Measurements from ENCODE around the gene CDK14.

CDK14 gene

GRCh38 chr7:90760892-90761291 is 164.8 kb downstream of the CDK14 start:
- no peaks in the 10 kb centered on the region for H3K79me2 ChIP-seq (ENCODE audit: low read length)
- no peak overlapping the region for H3K9ac ChIP-seq (ENCODE audit: low read length)
- H3K27me3 ChIP-seq (ENCODE audit: low read depth, low read length) = no peaks in the 10 kb centered on the region
- no peak overlapping the region for H2AFZ ChIP-seq (ENCODE audit: low read depth, low read length)
- no peak overlapping the region for H3K4me2 ChIP-seq (ENCODE audit: low read length)
- TF ChIP-seq EZH2phosphoT487 (IDR thresholded peaks at IDR 0.05; ENCODE audit: low read depth) = no peak
- no peak for TF ChIP-seq CTCF (IDR thresholded peaks at IDR 0.05; ENCODE audit: low read depth, low read length)
- H3K4me3 ChIP-seq (ENCODE audit: low read length) = no peak overlapping the region
- H3K9me3 ChIP-seq (ENCODE audit: insufficient read depth, low read length) = no peaks in the 10 kb centered on the region
- H3K36me3 ChIP-seq (replicated peaks; ENCODE audit: low read depth, low read length) = no peaks in the 10 kb centered on the region
- peaks cover 25% of the 10 kb centered on the region for H3K4me1 ChIP-seq (ENCODE audit: low read length)
- no peaks in the 10 kb centered on the region for H4K20me1 ChIP-seq (ENCODE audit: insufficient read depth, low read length)
- H3K27ac ChIP-seq (ENCODE audit: low read length) = no peak overlapping the region

GRCh38 chr7:90761584-90761983 is 165.5 kb downstream of the CDK14 start:
- no peak overlapping the region for H3K4me3 ChIP-seq (ENCODE audit: low read length)
- TF ChIP-seq EZH2phosphoT487 (IDR thresholded peaks at IDR 0.05; ENCODE audit: low read depth) (no peak), CTCF (IDR thresholded peaks at IDR 0.05; ENCODE audit: low read depth, low read length) (no peak)
- H3K36me3 ChIP-seq (replicated peaks; ENCODE audit: low read depth, low read length) = no peaks in the 10 kb centered on the region
- no peaks in the 10 kb centered on the region for H4K20me1 ChIP-seq (ENCODE audit: insufficient read depth, low read length)
- no peak overlapping the region for H3K4me2 ChIP-seq (ENCODE audit: low read length)
- no peaks in the 10 kb centered on the region for H3K9me3 ChIP-seq (ENCODE audit: insufficient read depth, low read length)
- H3K4me1 ChIP-seq (ENCODE audit: low read length) = peaks cover 25% of the 10 kb centered on the region
- H2AFZ ChIP-seq (ENCODE audit: low read depth, low read length) = no peak overlapping the region
- no peaks in the 10 kb centered on the region for H3K27me3 ChIP-seq (ENCODE audit: low read depth, low read length)
- no peak overlapping the region for H3K27ac ChIP-seq (ENCODE audit: low read length)
- H3K9ac ChIP-seq (ENCODE audit: low read length) = no peak overlapping the region
- no peaks in the 10 kb centered on the region for H3K79me2 ChIP-seq (ENCODE audit: low read length)

DNA sequence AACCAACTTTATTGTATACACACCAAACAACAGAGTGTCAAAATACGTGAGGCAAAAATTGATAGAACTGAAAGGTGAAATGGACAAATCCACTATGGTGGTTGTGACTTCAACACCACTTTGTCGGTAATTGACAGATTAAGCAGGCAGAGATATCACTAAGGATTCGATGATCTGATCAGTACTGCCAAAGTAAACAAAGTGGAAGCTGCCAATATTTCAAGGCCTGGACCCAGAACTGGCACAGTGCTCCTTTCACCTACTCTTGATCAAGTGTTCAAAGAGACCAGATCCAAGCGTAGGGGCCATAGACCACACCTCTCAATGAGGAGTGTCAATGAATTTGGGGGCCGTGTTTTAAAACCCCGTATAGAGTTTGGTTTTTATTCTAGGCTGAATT is 167.0 kb downstream of the CDK14 start:
- no peaks in the 10 kb centered on the region for H3K79me2 ChIP-seq (ENCODE audit: low read length)
- H3K27ac ChIP-seq (ENCODE audit: low read length) = no peak overlapping the region
- H2AFZ ChIP-seq (ENCODE audit: low read depth, low read length) = no peak overlapping the region
- no peaks in the 10 kb centered on the region for H3K27me3 ChIP-seq (ENCODE audit: low read depth, low read length)
- H3K9ac ChIP-seq (ENCODE audit: low read length) = no peak overlapping the region
- H4K20me1 ChIP-seq (ENCODE audit: insufficient read depth, low read length) = no peaks in the 10 kb centered on the region
- no peak for TF ChIP-seq CTCF (IDR thresholded peaks at IDR 0.05; ENCODE audit: low read depth, low read length)
- no peak for TF ChIP-seq EZH2phosphoT487 (IDR thresholded peaks at IDR 0.05; ENCODE audit: low read depth)
- H3K4me1 ChIP-seq (ENCODE audit: low read length) = peaks cover 17% of the 10 kb centered on the region
- no peak overlapping the region for H3K4me2 ChIP-seq (ENCODE audit: low read length)
- H3K4me3 ChIP-seq (ENCODE audit: low read length) = no peak overlapping the region
- no peaks in the 10 kb centered on the region for H3K9me3 ChIP-seq (ENCODE audit: insufficient read depth, low read length)
- no peaks in the 10 kb centered on the region for H3K36me3 ChIP-seq (replicated peaks; ENCODE audit: low read depth, low read length)

DNA sequence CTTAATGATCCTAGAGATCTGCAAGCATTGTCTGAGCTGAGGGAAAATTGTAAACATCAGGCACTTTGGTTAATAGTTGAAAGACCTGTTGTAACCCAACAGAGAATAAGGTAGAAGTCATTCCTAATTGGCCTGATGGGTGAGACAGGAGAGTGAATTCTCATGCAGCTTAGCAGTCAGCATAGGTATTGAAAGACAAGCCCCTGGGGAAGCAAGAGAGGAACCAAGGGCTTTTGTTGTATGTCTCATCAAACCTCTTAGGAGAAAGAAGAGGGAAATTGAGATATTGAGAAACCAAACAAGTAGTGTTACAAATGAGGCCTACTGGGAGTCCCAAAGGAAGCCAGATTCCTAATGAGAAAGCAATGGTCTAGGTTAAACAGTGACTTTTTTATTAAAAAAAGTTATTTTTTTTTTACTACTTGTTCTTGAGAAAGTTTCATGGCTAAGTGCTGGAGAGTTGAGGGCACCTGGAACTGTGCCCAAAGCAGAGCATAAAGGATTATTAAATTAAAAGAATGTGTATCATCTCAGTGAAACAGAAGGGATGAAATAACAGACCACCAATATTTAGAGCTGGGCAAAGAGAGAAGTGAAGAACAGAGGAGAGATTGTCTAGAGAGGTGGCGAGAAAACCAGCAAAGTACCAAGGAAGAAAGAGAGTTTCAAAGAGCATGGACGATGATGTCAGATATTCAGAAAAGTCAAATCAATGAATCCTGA is 168.9 kb downstream of the CDK14 start:
- Histone ChIP-seq H3K9me3 (ENCODE audit: insufficient read depth, low read length) (no peaks in the 10 kb centered on the region), H3K27me3 (ENCODE audit: low read depth, low read length) (no peaks in the 10 kb centered on the region), H3K4me1 (ENCODE audit: low read length) (peaks cover 17% of the 10 kb centered on the region), H3K79me2 (ENCODE audit: low read length) (no peaks in the 10 kb centered on the region), H2AFZ (ENCODE audit: low read depth, low read length) (no peak overlapping the region), H3K4me3 (ENCODE audit: low read length) (no peak overlapping the region), H3K36me3 (replicated peaks; ENCODE audit: low read depth, low read length) (no peaks in the 10 kb centered on the region), H3K9ac (ENCODE audit: low read length) (no peak overlapping the region), H3K27ac (ENCODE audit: low read length) (no peak overlapping the region), H4K20me1 (ENCODE audit: insufficient read depth, low read length) (no peaks in the 10 kb centered on the region), H3K4me2 (ENCODE audit: low read length) (no peak overlapping the region)
- TF ChIP-seq EZH2phosphoT487 (IDR thresholded peaks at IDR 0.05; ENCODE audit: low read depth) (no peak), CTCF (IDR thresholded peaks at IDR 0.05; ENCODE audit: low read depth, low read length) (no peak)

All from OCI-LY3 (cell line).